Subcutaneous abdominal adipose tissue (tissue), 5 donors: Measurements from ENCODE around the gene MTRF1L.
"Not testable (repeated sequence)": the region's sequence is repeated elsewhere in the genome, so short reads cannot be mapped to it uniquely, and the experiment has no call there.

ENCODE experiments used
- H3K27ac ChIP-seq: one replicate; pipeline ENCODE4 v1.7.0; 2013; ENCODE audit warnings: low read depth, mild to moderate bottlenecking, inconsistent platforms, low read length, moderate library complexity
- H3K27me3 ChIP-seq, 5 donors: one replicate each; pipeline ENCODE4 v1.7.0; 2013; ENCODE audit warnings: low read length in 5 of 5, inconsistent platforms in 1 of 5; ENCODE audit not compliant: control insufficient read depth in 5 of 5, insufficient read depth in 4 of 5
- H3K36me3 ChIP-seq, 5 donors: one replicate each; pipeline ENCODE4 v1.7.0; 2013; ENCODE audit warnings: low read length in 5 of 5; ENCODE audit not compliant: control insufficient read depth in 5 of 5, insufficient read depth in 5 of 5
- H3K4me1 ChIP-seq, 5 donors: one replicate each; pipeline ENCODE4 v1.7.0; 2013; ENCODE audit warnings: low read length in 5 of 5, mild to moderate bottlenecking in 3 of 5, moderate library complexity in 1 of 5; ENCODE audit not compliant: control insufficient read depth in 5 of 5, insufficient read depth in 5 of 5
- H3K4me3 ChIP-seq, 5 donors: one replicate each; pipeline ENCODE4 v1.7.0; 2013; ENCODE audit warnings: low read length in 5 of 5, low read depth in 1 of 5
- H3K9ac ChIP-seq, 5 donors: one replicate each; pipeline ENCODE4 v1.7.0; 2013; ENCODE audit warnings: low read length in 5 of 5, mild to moderate bottlenecking in 4 of 5, moderate library complexity in 3 of 5
- H3K9me3 ChIP-seq, 5 donors: one replicate each; pipeline ENCODE4 v1.7.0; 2013; ENCODE audit warnings: low read length in 5 of 5; ENCODE audit not compliant: control insufficient read depth in 5 of 5
- donor health status: healthy.
- donor health status: healthy.
- donor health status: healthy.
- donor health status: healthy.
- donor health status: healthy.

MTRF1L gene

DNA sequence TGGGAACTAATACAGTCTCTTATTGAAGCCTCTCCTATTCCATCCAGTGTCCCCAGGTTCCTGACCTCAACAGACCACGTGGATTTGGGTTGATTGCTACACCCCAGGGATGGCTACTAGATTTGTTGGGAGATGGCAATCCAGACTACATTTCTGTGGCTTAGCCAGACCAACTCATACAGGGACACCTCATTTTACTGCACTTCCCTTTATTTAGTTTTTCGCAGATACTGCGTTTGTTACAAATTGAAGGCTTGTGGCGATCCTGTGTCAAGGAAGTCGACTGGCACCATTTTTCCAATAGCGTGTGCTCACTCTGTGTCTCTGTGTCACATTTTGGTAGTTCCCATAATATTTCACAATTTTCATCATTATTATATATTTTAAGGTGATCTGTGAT, 10.3 kb upstream of the MTRF1L start:
- H3K27me3 ChIP-seq = no peaks in the 10 kb centered on the region
- no peaks in the 10 kb centered on the region for H3K9me3 ChIP-seq
- no peaks in the 10 kb centered on the region for H3K4me1 ChIP-seq
- no peak overlapping the region for H3K27ac ChIP-seq
- no peak overlapping the region for H3K4me3 ChIP-seq
- no peaks in the 10 kb centered on the region for H3K36me3 ChIP-seq
- no peak overlapping the region for H3K9ac ChIP-seq

DNA sequence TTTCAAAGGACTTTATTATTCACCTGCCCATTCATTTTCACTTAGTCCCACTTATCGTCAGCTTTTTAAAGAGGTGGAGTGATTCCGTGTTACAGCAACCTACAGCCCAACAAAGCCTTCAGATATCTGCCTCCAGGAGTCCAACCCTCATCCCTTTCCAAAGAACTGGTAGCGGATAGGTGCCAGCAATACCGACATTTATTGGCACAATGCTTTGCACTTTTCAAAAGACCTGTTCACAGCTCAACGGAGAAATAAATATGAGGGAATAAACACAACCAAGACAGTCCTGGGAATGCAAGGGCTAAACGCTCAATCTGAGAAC, 819 bp upstream of the MTRF1L start:
- Histone ChIP-seq H3K36me3 (peaks cover 0 to 6% (median 0%) of the 10 kb centered on the region in 5 donors), H3K27ac (peak overlapping the region; percentile 83), H3K9ac (peak overlapping the region; percentile 74 to 96 (median 93)), H3K27me3 (no peaks in the 10 kb centered on the region), H3K4me3 (peak overlapping the region; percentile 81 to 93 (median 90)), H3K4me1 (peaks cover 0 to 34% (median 29%) of the 10 kb centered on the region in 5 donors), H3K9me3 (no peaks in the 10 kb centered on the region)

- no peaks in the 10 kb centered on the region for H3K27me3 ChIP-seq
- H3K4me1 ChIP-seq = peaks cover 0 to 34% (median 29%) of the 10 kb centered on the region in 5 donors
- H3K36me3 ChIP-seq = peaks cover 4 to 16% (median 6%) of the 10 kb centered on the region in 5 donors
- peak overlapping the region; percentile 74 to 94 (median 88) for H3K9ac ChIP-seq
- peak overlapping the region; percentile 81 to 98 (median 90) for H3K4me3 ChIP-seq
- no peaks in the 10 kb centered on the region for H3K9me3 ChIP-seq
- H3K27ac ChIP-seq = peak overlapping the region; percentile 83
Observed at GRCh38 chr6:153001767-153002612, 519 bp downstream of the MTRF1L start.

DNA sequence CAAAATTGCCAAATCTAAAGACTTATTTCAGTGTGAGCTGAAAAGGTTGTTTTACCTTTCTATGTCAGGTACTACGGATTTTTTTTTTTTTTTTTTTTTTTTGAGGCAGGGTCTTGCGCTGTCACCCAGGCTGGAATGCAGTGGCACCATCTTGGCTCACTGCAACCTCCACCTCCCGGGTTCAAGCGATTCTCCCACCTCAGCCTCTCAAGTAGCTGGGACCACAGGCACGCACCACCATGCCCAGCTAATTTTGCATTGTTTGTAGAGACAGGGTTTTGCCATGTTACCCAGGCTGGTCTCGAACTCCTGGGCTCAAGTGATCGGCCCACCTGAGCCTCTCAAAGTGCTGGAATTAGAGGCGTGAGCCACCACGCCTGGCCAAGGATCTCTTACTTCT, 1.7 kb downstream of the MTRF1L start:
- not testable (repeated sequence) for H3K9me3 ChIP-seq

DNA sequence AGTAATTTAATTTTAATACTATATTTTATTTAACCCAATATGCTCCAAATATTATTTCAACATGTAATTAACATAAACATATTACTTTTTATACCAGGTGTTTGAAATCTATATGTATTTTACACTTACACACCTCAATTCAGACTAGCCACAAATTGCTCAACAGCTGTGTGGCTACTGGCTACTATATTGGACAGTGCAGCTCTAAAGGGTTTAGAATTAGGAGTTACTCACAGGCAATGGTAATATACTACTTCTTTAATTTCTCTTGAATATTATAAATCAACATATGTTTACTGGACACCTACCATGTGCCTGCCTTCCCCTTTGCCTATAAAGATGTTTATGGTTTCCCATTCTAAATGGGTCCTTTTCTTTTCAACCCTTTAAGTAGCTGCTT, 2.3 kb downstream of the MTRF1L start:
- no peak overlapping the region for H3K4me3 ChIP-seq
- no peaks in the 10 kb centered on the region for H3K9me3 ChIP-seq
- H3K36me3 ChIP-seq = peaks cover 8 to 21% (median 12%) of the 10 kb centered on the region in 5 donors
- H3K27me3 ChIP-seq = no peaks in the 10 kb centered on the region
- no peak overlapping the region for H3K27ac ChIP-seq
- peaks cover 0 to 34% (median 29%) of the 10 kb centered on the region in 5 donors for H3K4me1 ChIP-seq
- no peak overlapping the region for H3K9ac ChIP-seq

More for the DNA sequence above, 1.7 kb downstream of the MTRF1L start:
- not testable (repeated sequence) for H3K4me3 ChIP-seq, H3K9ac ChIP-seq, H3K27me3 ChIP-seq
- peaks cover 0 to 34% (median 29%) of the 10 kb centered on the region in 5 donors for H3K4me1 ChIP-seq
- peaks cover 8 to 21% (median 12%) of the 10 kb centered on the region in 5 donors for H3K36me3 ChIP-seq
- peak overlapping the region; percentile 24 for H3K27ac ChIP-seq

GRCh38 chr6:152999538-152999937, 3.0 kb downstream of the MTRF1L start:
- H3K9ac ChIP-seq, H3K9me3 ChIP-seq, H3K4me3 ChIP-seq, H3K27me3 ChIP-seq, H3K27ac ChIP-seq: not testable (repeated sequence)
- H3K36me3 ChIP-seq = peaks cover 8 to 21% (median 14%) of the 10 kb centered on the region in 5 donors
- H3K4me1 ChIP-seq = peaks cover 0 to 34% (median 29%) of the 10 kb centered on the region in 5 donors

- Histone ChIP-seq H3K9me3 (no peaks in the 10 kb centered on the region), H3K27ac (no peak overlapping the region), H3K9ac (no peak overlapping the region), H3K4me1 (no peaks in the 10 kb centered on the region), H3K27me3 (no peaks in the 10 kb centered on the region), H3K4me3 (no peak overlapping the region), H3K36me3 (peaks cover 24 to 45% (median 39%) of the 10 kb centered on the region in 5 donors)
Observed at GRCh38 chr6:152993847-152994246, 8.7 kb downstream of the MTRF1L start.

DNA sequence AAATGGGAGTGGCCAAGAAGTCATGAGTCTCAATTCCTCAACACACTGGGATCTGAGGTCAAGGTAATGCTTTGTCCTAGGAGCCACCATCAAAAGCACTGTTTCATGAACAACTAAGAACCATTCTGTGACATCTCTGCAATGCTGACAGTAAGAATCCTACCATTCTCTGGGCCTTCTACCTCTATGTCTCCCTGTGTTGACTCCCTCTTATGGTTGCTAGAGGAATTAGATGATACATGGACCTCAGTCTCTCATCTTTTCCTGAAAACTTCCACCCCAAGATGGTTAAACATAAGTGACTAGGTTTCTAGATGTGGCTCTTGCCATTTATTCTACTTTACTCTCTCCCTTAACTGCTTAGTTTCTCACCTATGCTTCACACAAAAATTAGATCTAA, 9.1 kb downstream of the MTRF1L start:
- H3K27me3 ChIP-seq = no peaks in the 10 kb centered on the region
- no peaks in the 10 kb centered on the region for H3K4me1 ChIP-seq
- H3K36me3 ChIP-seq = peaks cover 24 to 44% (median 39%) of the 10 kb centered on the region in 5 donors
- no peak overlapping the region for H3K27ac ChIP-seq
- H3K9ac ChIP-seq = no peak overlapping the region
- H3K4me3 ChIP-seq = no peak overlapping the region
- H3K9me3 ChIP-seq = no peaks in the 10 kb centered on the region

DNA sequence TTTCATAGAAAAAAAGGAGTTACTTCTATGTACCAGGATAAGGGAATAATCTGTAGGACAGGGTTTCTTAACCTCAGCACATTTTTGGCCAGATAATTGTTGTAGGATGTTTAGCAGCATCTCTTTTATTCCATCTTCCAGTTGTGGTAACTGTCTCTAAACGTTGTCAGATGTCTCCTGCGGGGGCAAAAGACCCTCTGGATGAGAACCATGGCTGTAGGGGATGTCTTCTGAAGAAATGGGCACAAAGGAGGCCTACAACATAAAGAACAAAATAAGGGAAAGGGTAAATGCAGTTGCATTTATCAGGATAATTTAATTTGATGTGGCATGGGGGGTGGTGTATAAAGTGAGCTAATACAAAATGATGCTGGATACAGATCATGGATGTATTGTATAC, 15.5 kb downstream of the MTRF1L start:
- Histone ChIP-seq H3K4me1 (peaks cover 2 to 24% (median 21%) of the 10 kb centered on the region in 5 donors), H3K27me3 (peaks cover 0 to 3% (median 0%) of the 10 kb centered on the region in 5 donors), H3K27ac (no peak overlapping the region), H3K4me3 (no peak overlapping the region), H3K36me3 (peaks cover 3 to 11% (median 7%) of the 10 kb centered on the region in 5 donors), H3K9me3 (no peaks in the 10 kb centered on the region), H3K9ac (no peak overlapping the region)

DNA sequence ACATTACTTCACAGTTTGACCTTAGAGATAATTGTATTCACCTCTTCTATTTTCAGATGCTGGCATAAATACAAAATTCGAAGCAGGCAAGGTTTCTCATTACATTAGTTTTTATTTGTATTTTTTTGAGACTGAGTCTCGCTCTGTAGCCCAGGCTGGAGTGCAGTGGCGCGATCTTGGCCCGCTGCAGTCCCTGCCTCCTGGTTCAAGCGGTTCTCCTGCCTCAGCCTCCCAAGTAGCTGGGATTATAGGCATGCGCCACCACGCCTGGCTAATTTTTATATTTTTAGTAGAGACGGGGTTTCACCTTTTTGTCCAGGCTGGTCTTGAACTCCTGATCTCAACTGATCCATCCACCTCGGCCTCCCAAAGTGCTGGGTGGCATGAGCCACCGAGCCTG, 17.2 kb downstream of the MTRF1L start:
- H3K9ac ChIP-seq, H3K27me3 ChIP-seq, H3K4me3 ChIP-seq, H3K36me3 ChIP-seq, H3K9me3 ChIP-seq: not testable (repeated sequence)
- Histone ChIP-seq H3K4me1 (peaks cover 2 to 25% (median 23%) of the 10 kb centered on the region in 5 donors), H3K27ac (peak overlapping the region; percentile 77)
